ENCODE data around the gene KIF21B. TPM values are rescaled to one million over a fixed set of nuclear protein-coding genes. Genes with fewer than 3 reads are reported as not detected.

KIF21B gene
- total and polyA plus RNA-seq, 2 of the 4 experiments (the other 2 are of a cell fraction) = 0.36 to 0.55 TPM

DNA sequence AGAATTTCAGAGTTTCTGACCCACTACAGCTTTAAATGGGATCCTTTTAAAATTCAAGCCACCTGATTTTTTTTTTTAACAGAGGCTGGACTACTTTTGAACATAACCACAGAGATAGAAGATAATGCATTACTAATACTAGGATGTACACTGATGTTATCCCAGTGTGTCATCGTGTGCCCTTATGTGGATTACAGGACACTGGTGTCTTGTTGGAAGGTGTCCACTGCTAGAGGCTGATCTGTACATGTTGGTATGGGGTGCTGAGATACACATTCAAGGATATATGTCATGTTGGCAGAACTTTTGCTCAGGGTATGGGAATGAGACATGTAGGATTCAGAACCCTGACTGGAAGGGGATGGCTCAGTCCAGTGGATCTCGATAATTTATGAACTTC, 72.5 kb downstream of the KIF21B start:
- Histone ChIP-seq H3K23ac (ENCODE audit: low read depth, low read length) (no peak overlapping the region), H2BK5ac (ENCODE audit: low read depth, low read length, poor library complexity, severe bottlenecking) (no peak overlapping the region), H4K8ac (ENCODE audit: low read depth in 2 of 2, low read length in 2 of 2) (no peak overlapping the region), H3K4me1 (ENCODE audit: control insufficient read depth, insufficient read depth, low read length) (no peaks in the 10 kb centered on the region), H3K18ac (ENCODE audit: low read depth, low read length) (no peak overlapping the region), H3K27me3 (ENCODE audit: control insufficient read depth, insufficient read depth, low read length) (peaks cover 26% of the 10 kb centered on the region), H4K91ac (ENCODE audit: insufficient read depth, low read depth, low read length) (no peak overlapping the region), H2BK15ac (ENCODE audit: low read depth, low read length) (no peak overlapping the region), H2AK9ac (replicated peaks; ENCODE audit: low read depth, low read length, poor library complexity) (no peak overlapping the region), H3K9me3 (ENCODE audit: control insufficient read depth, insufficient read depth, low read length) (peaks cover 7% of the 10 kb centered on the region), H3K79me1 (ENCODE audit: low read depth in 1 of 2, low read length in 2 of 2) (no peaks in the 10 kb centered on the region), H3K36me3 (ENCODE audit: control insufficient read depth, insufficient read depth, low read length) (no peaks in the 10 kb centered on the region), H2AK5ac (ENCODE audit: low read depth, low read length) (no peak overlapping the region), H3K4ac (ENCODE audit: low read depth, low read length) (no peak overlapping the region), H2BK20ac (ENCODE audit: low read depth, low read length) (no peak overlapping the region), H3K9me1 (ENCODE audit: insufficient read depth, low read length) (no peaks in the 10 kb centered on the region), H3K4me3 (ENCODE audit: insufficient read depth, low read depth, low read length) (no peak overlapping the region), H4K5ac (ENCODE audit: low read depth, low read length) (no peak overlapping the region), H3K56ac (ENCODE audit: extremely low read depth, insufficient read depth, low read length) (no peak overlapping the region), H2AFZ (replicated peaks; ENCODE audit: low read length, poor library complexity) (no peak overlapping the region), H4K20me1 (ENCODE audit: insufficient read depth, low read length) (no peaks in the 10 kb centered on the region), H3K14ac (replicated peaks; ENCODE audit: low read depth, low read length) (no peak overlapping the region), H2BK120ac (ENCODE audit: low read depth, low read length) (no peak overlapping the region), H3K27ac (ENCODE audit: insufficient read depth, low read length) (no peak overlapping the region), H3K9ac (ENCODE audit: low read depth, low read length) (no peak overlapping the region), H3K4me2 (ENCODE audit: low read depth, low read length) (no peak overlapping the region)
- ATAC-seq (ENCODE audit: low read depth) (no peak), DNase-seq (peak; percentile 7)
- no TSS peak for BruUV-seq (replicated peaks)
- dilution Hi-C loops (cut with HindIII; ENCODE audit: low sequenced_read_pairs, unreplicated experiment) = no loop called here
- in situ Hi-C loops (cut with MboI; ENCODE audit: low sequenced_read_pairs) = no loop called here
- CTCF ChIA-PET = interaction anchor here (0.7 to 1.0 kb wide), 2 partner anchors 21 to 77 kb away, joined by 3 to 4 read pairs; no protein-coding TSS in a partner anchor
- TF ChIP-seq CEBPB (IDR thresholded peaks at IDR 0.05; ENCODE audit: low read depth, low read length) = no peak
- TF ChIP-seq RFX5 (IDR thresholded peaks at IDR 0.05; ENCODE audit: low read depth, low read length) = no peak
- no peak for TF ChIP-seq MAFK (IDR thresholded peaks at IDR 0.05; ENCODE audit: low read depth, low read length)
- no peak for TF ChIP-seq CHD1 (IDR thresholded peaks at IDR 0.05; ENCODE audit: low read depth, low read length)
- TF ChIP-seq RCOR1 (IDR thresholded peaks at IDR 0.05; ENCODE audit: insufficient replicate concordance, low read length) = no peak
- no peak for TF ChIP-seq BHLHE40 (IDR thresholded peaks at IDR 0.05; ENCODE audit: low read depth, low read length)
- no peak for TF ChIP-seq RAD21 (IDR thresholded peaks at IDR 0.05; ENCODE audit: low read length)
- no peak for TF ChIP-seq NFE2L2 (IDR thresholded peaks at IDR 0.05; ENCODE audit: low read depth, low read length)
- no peak for TF ChIP-seq CTCF (conservative IDR thresholded peaks at IDR 0.05; ENCODE audit: low read depth, low read length)
- TF ChIP-seq SMC3 (IDR thresholded peaks at IDR 0.05; ENCODE audit: low read depth, low read length) = no peak
- no peak for TF ChIP-seq MXI1 (IDR thresholded peaks at IDR 0.05; ENCODE audit: borderline replicate concordance, low read depth, low read length)
- no peak for TF ChIP-seq FOS (IDR thresholded peaks at IDR 0.05; ENCODE audit: low read depth, low read length)
- POLR2A ChIA-PET (ENCODE audit: unreplicated experiment) = no interaction called here
- 57% methylated on average over 1 of the region's 2 CpGs; no CpG with 5 or more reads in 1 of the 2 experiments for WGBS, 2 experiments (ENCODE audit: extremely low coverage in 2 of 2, insufficient read length in 1 of 2)
- intact Hi-C loops (cut with micrococcal nuclease) = no loop called here

All from IMR-90 (cell line).